IMR-90 (cell line): ENCODE measurements around the gene RBM48.

Experiments
- CTCF ChIP-seq: conservative IDR thresholded peaks from 2 replicates; pipeline ENCODE4 v1.5.1; 2012; ENCODE audit warnings: mild to moderate bottlenecking, low read depth, low read length, improper control_type of control experiment
- MXI1 ChIP-seq: IDR thresholded peaks from 2 replicates; pipeline ENCODE4 v1.6.1; 2012; ENCODE audit warnings: low read depth, mild to moderate bottlenecking, low read length, moderate library complexity, borderline replicate concordance

GRCh38 chr7:92520024-92520423 lies 8.6 kb upstream of the RBM48 start:
- no peak for TF ChIP-seq CTCF
- TF ChIP-seq MXI1, result no peak
